SH-SY5Y (cell line): ENCODE measurements around the gene EIF3I.

Experiments used
- GATA2 ChIP-seq: IDR thresholded peaks from 2 replicates; pipeline ENCODE4 v1.6.1; 2011; ENCODE audit warnings: mild to moderate bottlenecking, low read depth, low read length
- GATA3 ChIP-seq: IDR thresholded peaks from 2 replicates; pipeline ENCODE4 v1.6.1; 2011; ENCODE audit warnings: low read depth, mild to moderate bottlenecking, low read length, moderate library complexity

Gene EIF3I

GRCh38 chr1:32192220-32192948, 29.8 kb upstream of the EIF3I start:
- TF ChIP-seq GATA3 (no peak), GATA2 (no peak)

GRCh38 chr1:32194984-32195383, 27.2 kb upstream of the EIF3I start:
- no peak for TF ChIP-seq GATA3
- no peak for TF ChIP-seq GATA2

GRCh38 chr1:32195531-32195930, 26.7 kb upstream of the EIF3I start:
- TF ChIP-seq GATA2 (no peak), GATA3 (no peak)

- TF ChIP-seq GATA3 (no peak), GATA2 (no peak)
Observed at GRCh38 chr1:32195972-32196823, 26.0 kb upstream of the EIF3I start.

GRCh38 chr1:32197074-32197473, 25.1 kb upstream of the EIF3I start:
- TF ChIP-seq GATA3 (no peak), GATA2 (no peak)

GRCh38 chr1:32197837-32198236, 24.4 kb upstream of the EIF3I start:
- TF ChIP-seq GATA3 (no peak), GATA2 (no peak)

GRCh38 chr1:32198237-32199042, 23.8 kb upstream of the EIF3I start:
- TF ChIP-seq GATA2: no peak
- no peak for TF ChIP-seq GATA3

GRCh38 chr1:32199043-32199716, 23.0 kb upstream of the EIF3I start:
- TF ChIP-seq GATA3 (no peak), GATA2 (no peak)

- TF ChIP-seq GATA3: no peak
- no peak for TF ChIP-seq GATA2
Observed at GRCh38 chr1:32199717-32200072, 22.5 kb upstream of the EIF3I start.

- TF ChIP-seq GATA2 (no peak), GATA3 (no peak)
Observed at GRCh38 chr1:32200226-32201010, 21.8 kb upstream of the EIF3I start, which contains the start of gene CCDC28B. Gene CCDC28B (plus strand): TSS chr1:32200595. CDS start chr1:32201936, 1,341 bp downstream.

- TF ChIP-seq GATA3 (no peak), GATA2 (no peak)
Observed at GRCh38 chr1:32201011-32201855, 21.0 kb upstream of the EIF3I start.

GRCh38 chr1:32204943-32205361, 17.3 kb upstream of the EIF3I start:
- TF ChIP-seq GATA3 (no peak), GATA2 (no peak)
